ENCODE data around the gene SLC13A2. TPM values are rescaled to one million over a fixed set of nuclear protein-coding genes. Genes with fewer than 3 reads are reported as not detected.
"Not testable (repeated sequence)": the region's sequence is repeated elsewhere in the genome, so short reads cannot be mapped to it uniquely, and the experiment has no call there.

SLC13A2 gene
- total RNA-seq, 1 donor from 2014 or later: not detected

DNA sequence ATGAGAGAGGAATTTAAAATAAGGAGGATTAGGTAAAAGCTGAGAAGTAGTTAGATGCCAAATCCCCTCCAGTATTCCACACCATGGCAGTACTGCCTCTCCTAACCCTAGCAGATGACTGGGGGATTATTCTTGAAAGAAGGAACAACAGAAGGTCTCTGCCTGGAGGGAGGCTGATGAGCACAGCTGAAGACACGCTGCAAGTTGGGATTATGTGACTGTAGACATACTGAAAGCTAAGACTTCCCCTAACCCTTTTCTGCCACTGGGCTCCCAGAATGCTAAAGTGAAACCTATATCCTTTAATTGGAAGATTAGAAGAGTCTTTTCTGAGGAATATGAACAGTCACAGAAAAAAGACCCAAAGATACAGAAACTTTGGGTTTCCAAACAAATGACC is 39.7 kb upstream of the SLC13A2 start:
- TF ChIP-seq, protein P1, sequence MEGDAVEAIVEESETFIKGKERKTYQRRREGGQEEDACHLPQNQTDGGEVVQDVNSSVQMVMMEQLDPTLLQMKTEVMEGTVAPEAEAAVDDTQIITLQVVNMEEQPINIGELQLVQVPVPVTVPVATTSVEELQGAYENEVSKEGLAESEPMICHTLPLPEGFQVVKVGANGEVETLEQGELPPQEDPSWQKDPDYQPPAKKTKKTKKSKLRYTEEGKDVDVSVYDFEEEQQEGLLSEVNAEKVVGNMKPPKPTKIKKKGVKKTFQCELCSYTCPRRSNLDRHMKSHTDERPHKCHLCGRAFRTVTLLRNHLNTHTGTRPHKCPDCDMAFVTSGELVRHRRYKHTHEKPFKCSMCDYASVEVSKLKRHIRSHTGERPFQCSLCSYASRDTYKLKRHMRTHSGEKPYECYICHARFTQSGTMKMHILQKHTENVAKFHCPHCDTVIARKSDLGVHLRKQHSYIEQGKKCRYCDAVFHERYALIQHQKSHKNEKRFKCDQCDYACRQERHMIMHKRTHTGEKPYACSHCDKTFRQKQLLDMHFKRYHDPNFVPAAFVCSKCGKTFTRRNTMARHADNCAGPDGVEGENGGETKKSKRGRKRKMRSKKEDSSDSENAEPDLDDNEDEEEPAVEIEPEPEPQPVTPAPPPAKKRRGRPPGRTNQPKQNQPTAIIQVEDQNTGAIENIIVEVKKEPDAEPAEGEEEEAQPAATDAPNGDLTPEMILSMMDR (IDR thresholded peaks at IDR 0.05): no peak
- Mint-ChIP-seq H3K4me1 (ENCODE audit: unreplicated experiment) (no peaks in the 10 kb centered on the region), H3K4me3 (ENCODE audit: unreplicated experiment) (no peak overlapping the region), H3K27ac (ENCODE audit: unreplicated experiment) (no peak overlapping the region), H3K36me3 (ENCODE audit: unreplicated experiment) (no peaks in the 10 kb centered on the region), H3K9me3 (ENCODE audit: unreplicated experiment) (no peaks in the 10 kb centered on the region), H3K27me3 (ENCODE audit: unreplicated experiment) (peaks cover 39% of the 10 kb centered on the region)
- no peak for DNase-seq (ENCODE audit: extremely low spot score, unreplicated experiment)

DNA sequence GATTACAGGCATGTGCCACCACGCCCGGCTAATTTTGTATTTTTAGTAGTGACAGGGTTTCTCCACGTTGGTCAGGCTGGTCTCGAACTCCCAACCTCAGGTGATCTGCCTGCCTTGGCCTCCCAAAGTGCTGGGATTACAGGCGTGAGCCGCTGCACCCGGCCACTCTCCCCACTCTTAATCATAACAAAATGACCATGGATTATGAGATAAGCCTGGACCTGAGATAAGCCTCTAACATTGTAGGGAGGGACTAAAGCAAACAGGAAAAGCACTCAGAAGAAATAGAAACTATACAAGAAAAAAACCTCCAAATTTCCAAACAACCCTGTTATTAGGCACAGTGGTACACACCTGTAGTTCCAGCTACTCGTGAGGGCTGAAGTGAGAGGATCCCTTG is 39.1 kb upstream of the SLC13A2 start:
- H3K36me3 Mint-ChIP-seq (ENCODE audit: unreplicated experiment); H3K4me3 Mint-ChIP-seq (ENCODE audit: unreplicated experiment); H3K9me3 Mint-ChIP-seq (ENCODE audit: unreplicated experiment); DNase-seq (ENCODE audit: extremely low spot score, unreplicated experiment); H3K4me1 Mint-ChIP-seq (ENCODE audit: unreplicated experiment); H3K27ac Mint-ChIP-seq (ENCODE audit: unreplicated experiment): not testable (repeated sequence)
- H3K27me3 Mint-ChIP-seq (ENCODE audit: unreplicated experiment): peaks cover 44% of the 10 kb centered on the region

DNA sequence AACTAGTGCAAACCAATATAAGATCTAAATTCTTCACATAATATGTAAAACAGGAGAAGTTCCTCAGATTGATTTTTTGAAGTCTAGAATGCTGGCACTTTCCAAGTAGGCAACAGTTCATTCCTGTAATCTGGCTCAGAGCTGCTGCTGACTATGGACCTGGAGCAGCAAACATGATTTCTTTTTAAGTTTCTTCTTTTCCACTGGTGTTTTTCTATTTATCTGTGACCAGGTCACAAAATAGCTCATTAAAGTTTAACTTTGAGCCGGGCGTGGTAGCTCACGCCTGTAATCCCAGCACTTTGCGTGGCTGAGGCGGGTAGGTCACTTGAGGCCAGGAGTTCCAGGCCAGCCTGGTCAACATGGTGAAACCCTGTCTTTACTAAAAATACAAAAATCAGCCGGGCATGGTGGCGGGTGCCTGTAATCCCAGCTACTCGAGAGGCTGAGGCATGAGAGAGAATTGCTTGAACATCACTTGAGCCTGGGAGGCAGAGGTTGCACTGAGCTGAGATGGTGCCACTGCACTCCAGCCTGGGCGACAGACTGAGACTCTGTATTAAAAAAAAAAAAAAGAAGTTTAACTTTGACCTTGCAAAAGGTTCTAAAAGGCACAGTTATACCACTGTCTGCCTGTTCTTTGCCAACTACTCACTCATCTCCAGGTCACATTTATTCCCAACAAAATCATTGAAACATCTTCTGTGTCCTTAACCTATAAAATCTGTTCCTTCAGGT is 29.4 kb upstream of the SLC13A2 start:
- Mint-ChIP-seq H3K27me3 (ENCODE audit: unreplicated experiment) (peaks cover 40% of the 10 kb centered on the region), H3K27ac (ENCODE audit: unreplicated experiment) (no peak overlapping the region), H3K4me1 (ENCODE audit: unreplicated experiment) (no peaks in the 10 kb centered on the region), H3K36me3 (ENCODE audit: unreplicated experiment) (peaks cover 3% of the 10 kb centered on the region), H3K4me3 (ENCODE audit: unreplicated experiment) (no peak overlapping the region), H3K9me3 (ENCODE audit: unreplicated experiment) (peaks cover 5% of the 10 kb centered on the region)
- TF ChIP-seq, protein P1 (IDR thresholded peaks at IDR 0.05): no peak
- no peak for DNase-seq (ENCODE audit: extremely low spot score, unreplicated experiment)

DNA sequence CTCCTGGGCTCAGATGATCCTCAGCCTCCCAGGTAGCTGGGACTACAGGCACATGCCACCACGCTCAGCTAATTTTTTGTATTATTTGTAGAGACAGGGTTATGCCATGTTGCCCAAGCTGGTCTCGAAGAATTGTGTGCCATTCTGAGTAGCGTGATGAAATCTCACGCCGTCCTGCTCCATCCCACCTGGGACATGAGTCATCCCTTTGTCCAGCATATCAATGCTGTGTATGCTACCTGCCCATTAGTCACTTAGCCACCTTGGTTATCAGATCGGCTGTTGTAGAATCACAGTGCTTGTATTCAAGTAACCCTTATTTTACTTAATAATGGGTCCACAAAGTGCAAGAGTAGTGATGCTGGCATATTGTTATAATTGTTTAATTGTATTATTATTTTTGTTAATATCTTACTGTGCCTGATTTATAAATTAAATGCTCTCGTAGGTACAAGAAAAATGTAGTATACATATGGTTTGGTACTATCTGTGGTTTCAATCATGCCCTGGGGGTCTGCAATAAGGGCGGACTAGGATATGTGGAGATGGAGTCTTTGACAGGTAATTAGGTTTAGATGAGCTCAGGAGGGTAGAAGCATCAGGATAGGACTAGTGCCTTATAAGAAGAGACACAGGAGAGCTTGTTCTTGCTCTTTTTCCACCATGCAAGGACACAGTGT is 26.6 kb upstream of the SLC13A2 start:
- DNase-seq (ENCODE audit: extremely low spot score, unreplicated experiment): no peak
- Mint-ChIP-seq H3K9me3 (ENCODE audit: unreplicated experiment) (peaks cover 5% of the 10 kb centered on the region), H3K36me3 (ENCODE audit: unreplicated experiment) (peaks cover 5% of the 10 kb centered on the region), H3K4me1 (ENCODE audit: unreplicated experiment) (no peaks in the 10 kb centered on the region), H3K27me3 (ENCODE audit: unreplicated experiment) (peaks cover 51% of the 10 kb centered on the region), H3K27ac (ENCODE audit: unreplicated experiment) (no peak overlapping the region), H3K4me3 (ENCODE audit: unreplicated experiment) (no peak overlapping the region)
- TF ChIP-seq, protein P1 (IDR thresholded peaks at IDR 0.05): no peak

- no peak for DNase-seq (ENCODE audit: extremely low spot score, unreplicated experiment)
- TF ChIP-seq, protein P1 (IDR thresholded peaks at IDR 0.05): no peak
- H3K36me3 Mint-ChIP-seq (ENCODE audit: unreplicated experiment): peaks cover 5% of the 10 kb centered on the region
- no peak overlapping the region for H3K27ac Mint-ChIP-seq (ENCODE audit: unreplicated experiment)
- peaks cover 48% of the 10 kb centered on the region for H3K27me3 Mint-ChIP-seq (ENCODE audit: unreplicated experiment)
- H3K4me3 Mint-ChIP-seq (ENCODE audit: unreplicated experiment): no peak overlapping the region
- H3K9me3 Mint-ChIP-seq (ENCODE audit: unreplicated experiment): peaks cover 6% of the 10 kb centered on the region
- H3K4me1 Mint-ChIP-seq (ENCODE audit: unreplicated experiment): no peaks in the 10 kb centered on the region
Measured at GRCh38 chr17:28447396-28447760, 26.1 kb upstream of the SLC13A2 start.

Data from osteocyte (in vitro differentiated cells).